SK-N-DZ (cell line): ENCODE results near the gene FIGLA.
"Not testable (repeated sequence)": the region's sequence is repeated elsewhere in the genome, so short reads cannot be mapped to it uniquely, and the experiment has no call there.

Experiments
- DNase-seq: peaks from one replicate; pipeline ENCODE4 v3.0.0-alpha.2; 2015; ENCODE audit warnings: low spot score
- small RNA-seq, 2 experiments: library from RNA; depleted of rRNA; stranded (forward); fragments of <200 nt; gene quantifications; one replicate each; pipeline ENCODE3, GENCODE V24; 2014

Gene FIGLA

DNA sequence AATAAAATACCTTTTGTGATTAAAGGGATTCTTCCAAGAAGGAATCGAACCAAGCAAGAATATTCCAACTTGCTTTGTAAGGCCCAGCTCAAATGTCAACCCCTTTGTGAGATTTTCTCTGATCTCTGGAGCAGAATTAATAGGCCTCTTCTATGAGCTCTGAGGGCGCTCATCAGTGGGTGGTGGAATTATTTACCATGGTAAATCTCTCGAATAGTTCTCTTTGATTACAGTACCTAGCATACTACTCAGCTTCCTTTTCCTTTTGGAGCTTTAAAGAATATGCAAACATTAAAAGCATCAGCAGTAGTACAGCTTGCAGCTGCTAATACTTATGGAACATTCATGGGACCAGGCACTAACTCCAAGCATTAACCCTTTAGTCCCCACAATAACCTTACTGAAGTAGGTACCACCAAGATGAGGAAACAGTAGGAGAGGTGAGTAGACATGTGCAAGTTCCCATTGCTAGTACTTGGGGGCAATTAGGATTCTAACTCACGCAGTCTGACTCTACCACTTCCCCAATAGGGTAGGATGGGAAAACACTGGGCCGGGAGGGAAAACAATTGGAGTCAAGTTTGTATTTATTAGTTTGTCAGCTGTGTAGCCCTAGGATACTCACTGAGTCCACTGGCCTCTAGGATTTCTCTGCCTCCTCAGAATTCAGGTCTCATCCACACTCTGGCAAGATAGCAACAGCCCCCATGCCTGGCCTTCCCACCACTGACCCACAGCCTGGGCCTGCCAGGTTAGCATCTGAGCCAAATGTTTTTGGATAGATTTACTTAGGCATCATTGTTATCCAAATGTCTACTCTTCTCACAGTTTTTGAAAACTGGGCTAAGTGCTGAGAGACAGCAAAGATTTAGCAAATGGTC, 44.1 kb downstream of the FIGLA start:
- no peak for DNase-seq

DNA sequence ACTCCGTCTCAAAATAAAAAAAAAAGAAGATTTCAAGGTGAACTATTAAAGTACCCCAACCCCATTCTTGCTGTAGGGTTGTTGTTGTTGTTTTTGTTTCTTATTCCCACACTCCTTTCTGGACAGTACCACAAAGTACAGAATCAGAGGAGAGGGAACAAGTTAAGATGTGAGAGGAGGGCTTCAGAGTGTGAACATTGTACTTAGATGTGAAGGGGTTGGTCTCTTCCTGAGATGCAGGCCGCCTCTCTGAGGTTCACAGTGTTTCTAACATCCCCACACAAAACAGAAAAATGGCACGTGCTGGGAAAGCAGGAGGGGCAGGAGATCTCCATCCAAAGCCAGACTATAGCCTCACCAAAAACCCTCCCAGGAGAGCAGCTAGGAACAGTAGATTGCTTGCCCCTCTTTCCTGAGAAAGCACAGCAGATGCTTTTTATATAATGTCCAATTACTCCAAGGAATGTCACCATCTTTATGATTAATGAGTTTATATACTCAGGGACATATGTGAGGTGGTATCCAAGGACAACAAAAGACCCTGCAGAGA, 45.1 kb downstream of the FIGLA start:
- peak; percentile 15 for DNase-seq

DNA sequence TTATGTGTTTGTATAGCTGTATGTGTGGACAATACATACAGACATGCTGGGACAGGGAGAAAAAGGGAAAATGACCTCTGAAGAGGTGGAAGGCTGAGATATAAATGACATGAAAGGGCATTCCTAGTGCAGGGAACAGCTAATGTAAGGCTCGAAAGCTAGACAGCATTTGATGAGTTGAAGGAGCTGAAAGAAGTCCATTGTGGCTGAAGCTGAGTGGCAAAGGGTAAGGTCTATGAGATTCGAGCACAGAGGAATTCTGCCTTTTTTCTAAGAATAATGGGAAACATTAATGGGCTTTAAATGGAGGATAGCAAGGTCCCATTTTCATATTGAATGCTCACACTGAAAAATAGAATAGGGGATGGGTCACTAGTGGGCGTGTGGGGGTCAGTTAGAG, 46.0 kb downstream of the FIGLA start:
- no peak for DNase-seq

DNA sequence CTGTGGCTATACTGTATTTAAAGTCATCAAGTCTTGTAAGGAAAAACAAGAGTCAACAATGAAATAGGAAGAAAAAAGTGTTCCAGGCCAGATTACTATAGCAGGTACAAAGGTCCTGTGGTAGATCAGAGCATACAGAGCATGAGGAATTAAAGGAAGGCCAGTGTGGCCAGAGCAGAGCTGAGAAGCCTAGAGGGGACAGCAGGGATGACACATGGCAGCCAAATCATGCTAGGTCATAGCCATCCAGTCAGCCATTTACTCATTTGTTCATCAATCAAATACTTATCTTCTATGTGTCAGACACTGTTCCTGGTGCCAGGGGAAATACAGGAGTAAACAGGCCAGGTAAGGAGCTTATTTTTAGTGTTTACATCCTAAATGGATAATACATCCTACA, 46.8 kb downstream of the FIGLA start:
- no peak for DNase-seq

DNA sequence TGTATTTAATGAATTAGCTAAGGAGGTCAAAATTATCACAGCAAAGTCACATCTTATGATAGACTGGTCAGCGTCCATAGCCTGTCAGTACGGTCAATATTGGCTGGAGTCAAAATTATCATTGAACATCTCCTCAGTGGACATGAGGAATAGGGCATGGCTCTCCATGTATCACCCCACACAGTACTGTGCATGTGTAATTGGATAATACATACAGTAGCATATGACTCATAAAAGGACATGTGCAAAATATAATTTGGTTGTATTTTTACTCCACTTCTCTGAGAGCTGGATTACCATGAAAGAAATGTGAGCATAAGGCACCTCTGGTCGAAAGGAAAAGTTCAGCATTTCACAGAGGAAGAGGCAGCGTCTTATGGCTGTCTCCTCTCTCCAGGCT, 47.4 kb downstream of the FIGLA start:
- no peak for DNase-seq

DNA sequence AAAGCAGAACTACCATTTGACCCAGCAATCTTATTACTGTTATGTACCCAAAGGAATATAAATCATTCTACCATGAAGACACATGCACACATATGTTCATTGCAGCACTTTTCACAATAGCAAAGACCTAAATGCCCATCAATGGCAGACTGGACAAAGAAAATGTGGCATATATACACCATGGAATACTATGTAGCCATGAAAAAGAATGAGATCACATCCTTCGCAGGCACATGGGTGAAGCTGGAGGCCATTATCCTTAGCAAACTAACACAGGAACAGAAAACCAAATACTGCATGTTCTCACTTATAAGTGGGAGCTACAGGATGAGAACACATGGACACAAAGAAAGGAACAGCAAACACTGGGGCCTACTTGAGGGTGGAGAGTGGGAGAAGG, 51.0 kb downstream of the FIGLA start:
- DNase-seq = not testable (repeated sequence)

DNA sequence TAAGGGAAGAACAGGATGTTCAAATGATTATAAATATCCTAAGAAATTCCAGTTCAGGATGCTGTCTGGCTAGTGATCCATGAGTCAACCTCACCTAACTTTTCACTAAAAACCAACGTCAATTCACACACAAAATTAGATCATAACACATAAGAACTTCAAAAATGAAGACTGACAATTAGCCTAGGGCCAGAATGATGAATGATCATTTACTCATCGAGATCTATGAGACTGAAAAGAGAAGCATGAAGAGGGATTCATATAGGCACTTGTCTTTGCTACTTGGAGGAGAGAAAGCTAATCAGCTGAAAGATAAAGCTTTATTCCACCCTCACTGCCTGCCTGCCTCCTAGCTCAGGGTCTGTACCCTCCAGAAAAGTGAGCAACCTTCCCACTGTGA, 52.3 kb downstream of the FIGLA start:
- no peak for DNase-seq

DNA sequence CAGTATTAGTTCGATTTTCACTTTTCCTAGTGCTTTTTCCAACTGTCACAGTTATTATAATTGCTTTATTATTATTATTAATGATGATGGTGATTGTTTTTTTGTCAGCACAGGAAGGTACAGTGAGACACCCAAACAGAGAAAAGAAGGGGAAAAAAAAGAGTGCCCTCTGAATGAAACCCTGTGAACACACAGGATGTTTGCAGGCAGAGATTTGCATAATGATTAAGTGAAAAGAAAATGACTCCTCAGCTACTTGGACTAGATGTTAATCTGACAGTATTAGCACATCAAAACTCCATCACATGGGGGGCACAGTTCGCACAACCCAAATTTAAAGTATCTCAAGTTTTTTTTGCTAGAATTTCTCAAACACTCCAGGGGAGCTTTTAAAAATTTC, 55.4 kb downstream of the FIGLA start:
- no peak for DNase-seq

DNA sequence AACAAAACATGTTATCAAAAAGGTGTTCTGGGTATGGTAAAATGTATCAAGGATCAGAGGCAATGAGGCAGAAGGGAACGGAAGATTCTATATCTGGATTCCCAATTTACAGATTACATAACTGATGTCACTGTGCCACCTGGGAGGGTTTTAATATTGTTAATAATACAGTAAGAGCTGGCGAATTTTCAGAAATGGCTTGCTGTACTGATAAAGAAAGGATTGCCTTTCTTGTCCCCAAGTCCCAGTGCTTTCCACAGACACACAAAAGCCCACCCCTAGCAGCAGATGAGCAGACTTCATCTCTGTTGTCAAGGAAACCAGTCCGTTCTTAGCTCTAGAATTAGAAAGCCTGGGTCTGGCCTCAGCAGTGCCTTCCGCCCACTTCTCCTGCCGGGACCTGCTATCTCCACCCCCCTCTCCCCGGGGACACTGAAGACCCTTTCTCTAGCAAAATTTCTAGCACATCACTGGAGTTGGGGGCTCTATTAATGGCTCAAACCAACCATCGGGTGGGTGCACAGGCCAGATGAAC, 56.7 kb downstream of the FIGLA start:
- peak; percentile 53 for DNase-seq

DNA sequence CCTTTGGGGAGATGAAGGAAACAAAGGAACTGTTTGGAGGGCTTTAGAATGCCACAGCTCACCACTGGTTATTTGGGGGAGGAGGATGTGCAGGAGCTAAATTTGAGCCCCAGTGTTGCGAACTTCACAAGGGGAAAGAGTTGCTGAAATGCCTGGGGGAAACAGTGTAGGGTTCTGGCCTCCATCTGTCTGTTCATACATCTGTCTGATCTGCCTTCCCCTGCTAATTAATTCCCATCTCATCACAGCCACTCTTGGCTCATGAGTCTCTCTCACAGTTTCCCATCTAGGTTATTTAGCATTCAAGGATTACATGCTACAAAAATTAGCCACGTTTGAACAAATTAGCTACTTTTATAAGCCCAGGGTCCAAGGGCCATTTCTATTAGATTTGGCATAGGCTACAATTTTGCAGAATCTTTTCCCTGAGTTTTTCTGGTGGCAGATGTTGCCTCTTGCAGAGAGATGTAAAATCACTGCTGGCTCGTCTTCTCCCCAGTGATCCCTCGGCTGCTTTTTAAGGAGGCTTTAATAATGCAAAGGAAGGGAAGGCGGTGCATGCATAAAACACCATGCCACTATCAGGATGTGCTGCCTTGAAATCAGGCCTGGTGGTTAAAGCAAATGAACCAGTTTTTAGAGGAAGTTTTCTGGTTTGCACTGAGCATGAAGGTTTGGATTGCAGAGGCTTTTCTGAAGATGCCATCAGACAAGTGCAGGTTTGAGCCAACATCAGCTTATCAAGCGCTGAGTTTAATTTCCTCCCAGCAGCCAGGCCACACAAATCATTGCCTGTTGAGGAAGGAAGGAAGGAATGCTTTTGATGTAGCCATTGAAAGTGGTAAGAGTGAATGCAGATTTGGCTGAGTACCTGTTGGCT, 57.4 kb downstream of the FIGLA start:
- no peak for DNase-seq

DNA sequence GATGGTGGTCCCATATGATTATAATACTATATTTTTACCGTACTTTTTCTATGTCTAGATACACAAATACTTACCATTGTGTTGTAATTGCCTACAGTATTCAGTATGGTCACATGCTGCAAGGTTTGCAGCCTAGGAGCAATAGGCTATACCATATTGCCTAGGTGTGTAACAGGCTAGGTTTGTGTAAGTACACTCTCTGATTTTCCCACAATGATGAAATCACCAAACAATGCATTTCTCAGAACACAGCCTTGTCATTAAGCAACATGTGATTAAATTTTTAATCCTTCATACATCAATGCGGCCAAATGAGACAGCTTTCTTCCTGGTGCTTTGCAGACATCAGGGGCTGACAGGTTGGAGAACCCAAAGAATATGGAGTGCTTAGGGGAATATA, 59.7 kb downstream of the FIGLA start:
- no peak for DNase-seq

DNA sequence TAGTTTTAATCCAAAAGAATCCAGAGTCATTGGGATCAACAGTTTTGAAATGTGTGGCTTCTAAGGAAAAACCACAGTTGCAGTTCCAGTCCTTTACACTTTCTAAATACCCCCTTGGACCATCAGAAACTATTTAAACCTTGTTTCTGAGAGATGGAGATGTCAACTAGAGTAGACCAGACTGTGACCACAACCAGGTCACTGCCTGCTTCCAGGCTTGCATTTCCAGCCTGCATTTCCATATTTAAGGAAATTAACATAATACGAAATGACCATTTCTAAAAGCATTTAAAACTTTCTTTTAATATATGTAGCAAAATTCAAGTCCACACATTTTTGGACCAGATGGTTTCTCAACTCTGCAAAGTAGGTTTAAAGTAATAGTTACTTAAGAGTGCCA, 60.8 kb downstream of the FIGLA start:
- no peak for DNase-seq

DNA sequence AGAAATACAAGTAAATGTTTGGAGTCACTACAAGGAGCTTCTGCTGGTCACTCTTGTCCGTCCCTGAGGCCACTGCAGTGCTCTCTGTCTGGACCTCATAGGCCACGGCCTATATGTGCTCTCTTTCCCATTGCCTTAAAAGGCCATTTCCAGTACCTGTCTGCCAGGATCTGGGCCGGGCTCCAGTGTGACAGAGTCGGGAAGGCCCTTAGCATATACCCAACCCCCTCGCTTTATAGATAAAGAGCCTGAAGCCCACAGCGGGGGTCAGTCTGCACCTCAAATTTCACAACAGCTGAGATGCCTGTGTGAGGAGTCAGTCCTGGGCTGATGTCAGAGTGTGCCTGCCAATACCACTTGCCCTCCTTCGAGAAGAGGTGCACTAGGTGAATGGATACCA, 62.3 kb downstream of the FIGLA start:
- no peak for DNase-seq

Small RNA genes lying within 50 kb of the gene (small RNA-seq; reads per million reads assigned to genes)
- 0 reads per million in 2 experiments for gene HMGN2P21
